SK-N-MC (cell line): ENCODE data around the gene TRABD.

Experiments used
- EZH2 ChIP-seq: fragments of 200-600 bp; sonication (generic); IDR thresholded peaks from one replicate; pipeline ENCODE4 v1.6.1; 2017; ENCODE audit warnings: antibody characterized with exemption
- POLR2AphosphoS5 ChIP-seq: IDR thresholded peaks from 2 replicates; pipeline ENCODE4 v1.6.1; 2012; ENCODE audit warnings: mild to moderate bottlenecking, low read depth, low read length, borderline replicate concordance

GRCh38 chr22:50193621-50194020 is 7.9 kb downstream of the TRABD start:
- TF ChIP-seq POLR2AphosphoS5 (no peak), EZH2 (no peak)
